Measurements from ENCODE around the gene CSNK2A2.

Gene CSNK2A2

GRCh38 chr16:58187092-58187491, 10.8 kb downstream of the CSNK2A2 start:
- no peak overlapping the region for H3K4me3 ChIP-seq (ENCODE audit: low read depth, low read length)
- no peak for TF ChIP-seq CTCF (IDR thresholded peaks at IDR 0.05; ENCODE audit: low read depth, low read length)

- no peak for TF ChIP-seq CTCF (IDR thresholded peaks at IDR 0.05; ENCODE audit: low read depth, low read length)
These were observed 11.5 kb downstream of the CSNK2A2 start for GRCh38 chr16:58186176-58186944.

GRCh38 chr16:58177353-58177710, 20.6 kb downstream of the CSNK2A2 start:
- TF ChIP-seq CTCF (IDR thresholded peaks at IDR 0.05; ENCODE audit: low read depth, low read length): no peak

More at GRCh38 chr16:58186176-58186944, 11.5 kb downstream of the CSNK2A2 start:
- no peak overlapping the region for H3K4me3 ChIP-seq (ENCODE audit: low read depth, low read length)

GRCh38 chr16:58176608-58177352, 21.1 kb downstream of the CSNK2A2 start:
- H3K4me3 ChIP-seq (ENCODE audit: low read depth, low read length): no peak overlapping the region
- no peak for TF ChIP-seq CTCF (IDR thresholded peaks at IDR 0.05; ENCODE audit: low read depth, low read length)

More at GRCh38 chr16:58177353-58177710, 20.6 kb downstream of the CSNK2A2 start:
- no peak overlapping the region for H3K4me3 ChIP-seq (ENCODE audit: low read depth, low read length)

- no peak for TF ChIP-seq CTCF (IDR thresholded peaks at IDR 0.05; ENCODE audit: low read depth, low read length)
- no peak overlapping the region for H3K4me3 ChIP-seq (ENCODE audit: low read depth, low read length)
These were observed 27.7 kb downstream of the CSNK2A2 start for GRCh38 chr16:58170223-58170622.

GRCh38 chr16:58160855-58161254, 37.1 kb downstream of the CSNK2A2 start:
- no peak for TF ChIP-seq CTCF (IDR thresholded peaks at IDR 0.05; ENCODE audit: low read depth, low read length)
- no peak overlapping the region for H3K4me3 ChIP-seq (ENCODE audit: low read depth, low read length)

GRCh38 chr16:58158725-58159124, 39.2 kb downstream of the CSNK2A2 start:
- no peak overlapping the region for H3K4me3 ChIP-seq (ENCODE audit: low read depth, low read length)
- TF ChIP-seq CTCF (IDR thresholded peaks at IDR 0.05; ENCODE audit: low read depth, low read length): no peak
